Measurements from ENCODE around the gene SLX1B.
"Not testable (repeated sequence)": the region's sequence is repeated elsewhere in the genome, so short reads cannot be mapped to it uniquely, and the experiment has no call there.

The SLX1B gene

GRCh38 chr16:29454269-29454668 is at the start of gene SLX1B, which contains the start of gene BOLA2:
Gene SLX1B (plus strand): TSS chr16:29454533.
Gene BOLA2 (minus strand): TSS chr16:29454351. CDS start chr16:29454253, 98 bp downstream.
- H3K4me3 ChIP-seq (ENCODE audit: low read depth, low read length) = not testable (repeated sequence)

GRCh38 chr16:29405249-29405648 is 49.1 kb upstream of the SLX1B start:
- not testable (repeated sequence) for DNase-seq (ENCODE audit: low read depth)

More at GRCh38 chr16:29454269-29454668, at the start of gene SLX1B, which contains the start of gene BOLA2:
- DNase-seq (ENCODE audit: low read depth) = not testable (repeated sequence)

GRCh38 chr16:29423587-29423986 is 30.7 kb upstream of the SLX1B start:
- DNase-seq (ENCODE audit: low read depth); H3K4me3 ChIP-seq (ENCODE audit: low read depth, low read length): not testable (repeated sequence)

More at GRCh38 chr16:29405249-29405648, 49.1 kb upstream of the SLX1B start:
- not testable (repeated sequence) for H3K4me3 ChIP-seq (ENCODE audit: low read depth, low read length)

- DNase-seq (ENCODE audit: low read depth); H3K4me3 ChIP-seq (ENCODE audit: low read depth, low read length): not testable (repeated sequence)
Observed at GRCh38 chr16:29425390-29425789, 28.9 kb upstream of the SLX1B start.

- not testable (repeated sequence) for DNase-seq (ENCODE audit: low read depth); H3K4me3 ChIP-seq (ENCODE audit: low read depth, low read length)
Observed at GRCh38 chr16:29453754-29454153, 579 bp upstream of the SLX1B start.

GRCh38 chr16:29454828-29455227 is 495 bp downstream of the SLX1B start:
- H3K4me3 ChIP-seq (ENCODE audit: low read depth, low read length); DNase-seq (ENCODE audit: low read depth): not testable (repeated sequence)

- not testable (repeated sequence) for H3K4me3 ChIP-seq (ENCODE audit: low read depth, low read length); DNase-seq (ENCODE audit: low read depth)
Observed at GRCh38 chr16:29457660-29458059, 3.3 kb downstream of the SLX1B start.

- H3K4me3 ChIP-seq (ENCODE audit: low read depth, low read length); DNase-seq (ENCODE audit: low read depth): not testable (repeated sequence)
Observed at GRCh38 chr16:29459706-29460646, 5.6 kb downstream of the SLX1B start, which contains the start of gene SULT1A4. Gene SULT1A4 (plus strand): TSS chr16:29459913. CDS start chr16:29461386, 1,473 bp downstream.

GRCh38 chr16:29460647-29461030 is 6.3 kb downstream of the SLX1B start:
- not testable (repeated sequence) for H3K4me3 ChIP-seq (ENCODE audit: low read depth, low read length); DNase-seq (ENCODE audit: low read depth)

- not testable (repeated sequence) for H3K4me3 ChIP-seq (ENCODE audit: low read depth, low read length); DNase-seq (ENCODE audit: low read depth)
Observed at GRCh38 chr16:29465985-29466824, 11.9 kb downstream of the SLX1B start.

- H3K4me3 ChIP-seq (ENCODE audit: low read depth, low read length) = not testable (repeated sequence)
Observed at GRCh38 chr16:29466904-29467303, 12.6 kb downstream of the SLX1B start.

GRCh38 chr16:29467654-29468366 is 13.5 kb downstream of the SLX1B start:
- not testable (repeated sequence) for H3K4me3 ChIP-seq (ENCODE audit: low read depth, low read length); DNase-seq (ENCODE audit: low read depth)

More at GRCh38 chr16:29466904-29467303, 12.6 kb downstream of the SLX1B start:
- DNase-seq (ENCODE audit: low read depth) = not testable (repeated sequence)

- not testable (repeated sequence) for DNase-seq (ENCODE audit: low read depth); H3K4me3 ChIP-seq (ENCODE audit: low read depth, low read length)
Observed at GRCh38 chr16:29469660-29470059, 15.3 kb downstream of the SLX1B start.

GRCh38 chr16:29472065-29472464 is 17.7 kb downstream of the SLX1B start:
- H3K4me3 ChIP-seq (ENCODE audit: low read depth, low read length); DNase-seq (ENCODE audit: low read depth): not testable (repeated sequence)

- DNase-seq (ENCODE audit: low read depth); H3K4me3 ChIP-seq (ENCODE audit: low read depth, low read length): not testable (repeated sequence)
Observed at GRCh38 chr16:29482276-29482675, 27.9 kb downstream of the SLX1B start.

GRCh38 chr16:29506308-29506707 is 52.0 kb downstream of the SLX1B start, which contains the start of gene NPIPB12:
Gene NPIPB12 (minus strand): TSS chr16:29506408.
- H3K4me3 ChIP-seq (ENCODE audit: low read depth, low read length); DNase-seq (ENCODE audit: low read depth): not testable (repeated sequence)

All from GM12865 (cell line).